Astrocyte (in vitro differentiated cells and primary cell): ENCODE measurements around the gene LRMDA. TPM values are rescaled to one million over a fixed set of nuclear protein-coding genes. Genes with fewer than 3 reads are reported as not detected.
A peak's percentile ranks its signal among the peaks of the same experiment; 100 is the strongest.

ENCODE experiments used
- DNase-seq: peaks from one replicate; pipeline ENCODE4 v3.0.0-alpha.2; 2010; ENCODE audit warnings: low read depth
- FAIRE-seq: peaks from 2 replicates; lab custom pipeline; 2011; peaks lifted over from hg19 to GRCh38; lab: Jason Lieb, UNC
- H2AFZ ChIP-seq: 2 replicates; pipeline ENCODE4 v1.6.0; 2012; ENCODE audit warnings: low read depth, low read length, inconsistent platforms
- H3K27ac ChIP-seq: 2 replicates; pipeline ENCODE4 v1.5.1; 2011; ENCODE audit warnings: low read depth, low read length, inconsistent platforms
- H3K27me3 ChIP-seq: 2 replicates; pipeline ENCODE4 v1.6.0; 2011; ENCODE audit warnings: low read length, inconsistent platforms; ENCODE audit not compliant: insufficient read depth
- H3K36me3 ChIP-seq: 2 replicates; pipeline ENCODE4 v1.5.1; 2011; ENCODE audit warnings: low read length, inconsistent platforms; ENCODE audit not compliant: insufficient read depth
- H3K4me1 ChIP-seq: 2 replicates; pipeline ENCODE4 v1.5.1; 2011; ENCODE audit warnings: low read length, inconsistent platforms; ENCODE audit not compliant: insufficient read depth
- H3K4me2 ChIP-seq: 2 replicates; pipeline ENCODE4 v1.6.0; 2012; ENCODE audit warnings: low read length, inconsistent platforms
- H3K4me3 ChIP-seq: 2 replicates; pipeline ENCODE4 v1.5.1; 2011; ENCODE audit warnings: low read depth, mild to moderate bottlenecking, low read length, inconsistent platforms; ENCODE audit not compliant: insufficient read depth
- H3K79me2 ChIP-seq: 2 replicates; pipeline ENCODE4 v1.6.0; 2012; ENCODE audit warnings: mild to moderate bottlenecking, low read length, inconsistent platforms; ENCODE audit not compliant: insufficient read depth
- H3K9ac ChIP-seq: 2 replicates; pipeline ENCODE4 v1.6.0; 2012; ENCODE audit warnings: mild to moderate bottlenecking, low read length, inconsistent platforms
- H3K9me3 ChIP-seq: 2 replicates; pipeline ENCODE4 v1.5.1; 2012; ENCODE audit warnings: low read depth, mild to moderate bottlenecking, low read length, inconsistent platforms; ENCODE audit not compliant: insufficient read depth
- H4K20me1 ChIP-seq: 2 replicates; pipeline ENCODE4 v1.6.0; 2012; ENCODE audit warnings: low read length, inconsistent platforms; ENCODE audit not compliant: insufficient read depth
- H3K27ac Mint-ChIP-seq: one replicate; pipeline ENCODE4 v1.8.0; 2021; ENCODE audit warnings: mild to moderate bottlenecking, mixed read lengths; ENCODE audit not compliant: unreplicated experiment
- H3K27me3 Mint-ChIP-seq: one replicate; pipeline ENCODE4 v1.8.0; 2021; ENCODE audit warnings: low read depth, mixed read lengths; ENCODE audit not compliant: unreplicated experiment
- H3K36me3 Mint-ChIP-seq: one replicate; pipeline ENCODE4 v1.8.0; 2021; ENCODE audit warnings: low read depth, mixed read lengths; ENCODE audit not compliant: unreplicated experiment
- H3K4me1 Mint-ChIP-seq: one replicate; pipeline ENCODE4 v1.8.0; 2021; ENCODE audit warnings: low read depth, mixed read lengths; ENCODE audit not compliant: unreplicated experiment
- H3K4me3 Mint-ChIP-seq: one replicate; pipeline ENCODE4 v1.8.0; 2021; ENCODE audit warnings: mild to moderate bottlenecking, moderate library complexity, mixed read lengths; ENCODE audit not compliant: unreplicated experiment
- H3K9me3 Mint-ChIP-seq: one replicate; pipeline ENCODE4 v1.8.0; 2021; ENCODE audit warnings: mild to moderate bottlenecking, mixed read lengths; ENCODE audit not compliant: unreplicated experiment
- EZH2 ChIP-seq: IDR thresholded peaks from 2 replicates; pipeline ENCODE4 v1.6.1; 2012; ENCODE audit warnings: mild to moderate bottlenecking, low read length, inconsistent platforms; ENCODE audit not compliant: insufficient read depth
- total RNA-seq: library from RNA; stranded (reverse); gene quantifications from 2 replicates; pipeline ENCODE4 v1.2.1, GENCODE V29; 2021
- TF ChIP-seq, protein P1 (sequence below): IDR thresholded peaks from 2 replicates; pipeline ENCODE4 v1.5.1; 2011; ENCODE audit warnings: low read depth, mild to moderate bottlenecking, inconsistent platforms, low read length, moderate library complexity; ENCODE audit not compliant: insufficient read depth

LRMDA gene
- total RNA-seq, 1 donor from 2014 or later: 2.7 TPM

DNA sequence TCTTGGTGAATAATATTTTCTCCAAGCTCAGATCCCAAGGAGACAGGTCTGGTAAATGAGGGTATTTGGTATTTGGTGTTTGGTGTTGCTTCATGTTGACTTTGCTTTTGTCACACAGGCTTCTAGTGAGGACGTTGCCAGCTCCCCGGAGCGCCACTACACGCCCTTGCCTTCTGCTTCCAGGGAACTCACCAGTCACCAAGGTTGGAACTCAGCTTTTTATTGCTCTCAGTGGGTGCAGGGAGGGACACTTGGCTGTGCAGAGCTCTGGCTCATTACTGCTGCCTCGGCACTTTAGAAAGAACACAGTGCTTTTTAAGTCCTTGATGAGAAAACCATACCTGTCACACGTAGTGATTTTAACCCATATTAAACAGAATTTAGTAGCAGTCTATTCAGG, 892.9 kb downstream of the LRMDA start:
- Histone ChIP-seq H3K9me3 (no peaks in the 10 kb centered on the region), H3K4me1 (no peaks in the 10 kb centered on the region), H3K4me2 (no peak overlapping the region), H2AFZ (peak overlapping the region; percentile 28), H3K36me3 (no peaks in the 10 kb centered on the region), H3K9ac (no peak overlapping the region), H3K4me3 (no peak overlapping the region), H3K27ac (no peak overlapping the region), H4K20me1 (no peaks in the 10 kb centered on the region), H3K79me2 (no peaks in the 10 kb centered on the region), H3K27me3 (no peaks in the 10 kb centered on the region)
- Mint-ChIP-seq H3K4me3 (no peak overlapping the region), H3K27me3 (no peaks in the 10 kb centered on the region), H3K36me3 (no peaks in the 10 kb centered on the region), H3K4me1 (peaks cover 3% of the 10 kb centered on the region), H3K9me3 (no peaks in the 10 kb centered on the region), H3K27ac (no peak overlapping the region)
- no peak for FAIRE-seq
- TF ChIP-seq EZH2: no peak
- TF ChIP-seq, protein P1, sequence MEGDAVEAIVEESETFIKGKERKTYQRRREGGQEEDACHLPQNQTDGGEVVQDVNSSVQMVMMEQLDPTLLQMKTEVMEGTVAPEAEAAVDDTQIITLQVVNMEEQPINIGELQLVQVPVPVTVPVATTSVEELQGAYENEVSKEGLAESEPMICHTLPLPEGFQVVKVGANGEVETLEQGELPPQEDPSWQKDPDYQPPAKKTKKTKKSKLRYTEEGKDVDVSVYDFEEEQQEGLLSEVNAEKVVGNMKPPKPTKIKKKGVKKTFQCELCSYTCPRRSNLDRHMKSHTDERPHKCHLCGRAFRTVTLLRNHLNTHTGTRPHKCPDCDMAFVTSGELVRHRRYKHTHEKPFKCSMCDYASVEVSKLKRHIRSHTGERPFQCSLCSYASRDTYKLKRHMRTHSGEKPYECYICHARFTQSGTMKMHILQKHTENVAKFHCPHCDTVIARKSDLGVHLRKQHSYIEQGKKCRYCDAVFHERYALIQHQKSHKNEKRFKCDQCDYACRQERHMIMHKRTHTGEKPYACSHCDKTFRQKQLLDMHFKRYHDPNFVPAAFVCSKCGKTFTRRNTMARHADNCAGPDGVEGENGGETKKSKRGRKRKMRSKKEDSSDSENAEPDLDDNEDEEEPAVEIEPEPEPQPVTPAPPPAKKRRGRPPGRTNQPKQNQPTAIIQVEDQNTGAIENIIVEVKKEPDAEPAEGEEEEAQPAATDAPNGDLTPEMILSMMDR: no peak
- no peak for DNase-seq

DNA sequence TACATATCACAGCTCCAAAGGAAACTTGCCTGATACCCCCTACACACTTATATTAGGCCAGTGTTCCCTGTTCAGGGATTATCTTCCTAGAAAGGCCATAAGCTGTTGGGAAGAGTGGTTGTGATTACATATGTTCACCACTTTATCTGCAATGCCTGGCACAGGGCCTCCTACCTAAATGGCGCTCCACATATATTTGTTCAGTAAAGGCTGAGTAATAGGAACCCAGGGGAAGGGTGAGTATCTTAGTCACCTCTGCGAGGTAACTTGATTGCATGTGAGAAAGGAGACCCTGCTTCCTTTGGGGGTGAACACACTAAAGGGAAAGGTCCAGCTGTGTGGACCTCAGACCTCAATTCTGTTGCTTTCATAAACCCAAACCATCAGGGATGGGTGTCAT, 896.0 kb downstream of the LRMDA start:
- Histone ChIP-seq H3K27me3 (no peaks in the 10 kb centered on the region), H3K27ac (no peak overlapping the region), H3K4me1 (peaks cover 9% of the 10 kb centered on the region), H3K4me3 (no peak overlapping the region), H2AFZ (no peak overlapping the region), H3K9ac (no peak overlapping the region), H3K4me2 (no peak overlapping the region), H3K9me3 (no peaks in the 10 kb centered on the region), H3K79me2 (no peaks in the 10 kb centered on the region), H3K36me3 (no peaks in the 10 kb centered on the region), H4K20me1 (no peaks in the 10 kb centered on the region)
- DNase-seq (no peak), FAIRE-seq (no peak)
- H3K9me3 Mint-ChIP-seq: no peaks in the 10 kb centered on the region
- H3K4me3 Mint-ChIP-seq: no peak overlapping the region
- TF ChIP-seq, protein P1: no peak
- no peak for TF ChIP-seq EZH2
- H3K4me1 Mint-ChIP-seq: peaks cover 13% of the 10 kb centered on the region
- no peaks in the 10 kb centered on the region for H3K36me3 Mint-ChIP-seq
- no peaks in the 10 kb centered on the region for H3K27me3 Mint-ChIP-seq
- no peak overlapping the region for H3K27ac Mint-ChIP-seq

DNA sequence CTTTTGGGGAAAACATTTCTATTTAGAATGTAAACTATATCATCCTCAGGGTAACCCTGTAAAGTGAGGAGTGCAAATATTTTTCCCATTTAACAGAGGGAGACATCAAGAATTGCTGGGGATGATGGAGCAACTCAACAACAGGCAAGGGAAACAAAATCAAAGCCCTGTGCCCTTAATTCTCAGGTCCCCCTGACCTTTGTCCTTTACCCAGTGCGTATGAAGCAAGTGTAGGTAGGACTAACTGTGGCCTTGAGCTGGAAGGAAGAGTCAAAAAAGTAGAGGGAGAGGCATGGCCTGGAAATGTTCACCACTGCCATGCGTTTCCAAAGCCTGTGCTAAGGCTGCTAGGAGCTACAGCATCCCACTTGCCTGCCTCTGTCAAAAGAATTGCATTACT, 896.9 kb downstream of the LRMDA start:
- H3K9ac ChIP-seq: no peak overlapping the region
- no peak overlapping the region for H2AFZ ChIP-seq
- no peak overlapping the region for H3K27ac ChIP-seq
- no peak overlapping the region for H3K4me3 Mint-ChIP-seq
- no peaks in the 10 kb centered on the region for H3K36me3 Mint-ChIP-seq
- H3K9me3 ChIP-seq: no peaks in the 10 kb centered on the region
- H3K79me2 ChIP-seq: no peaks in the 10 kb centered on the region
- FAIRE-seq: no peak
- H3K27ac Mint-ChIP-seq: no peak overlapping the region
- no peak overlapping the region for H3K4me2 ChIP-seq
- H3K27me3 Mint-ChIP-seq: no peaks in the 10 kb centered on the region
- H3K4me1 ChIP-seq: peaks cover 9% of the 10 kb centered on the region
- no peaks in the 10 kb centered on the region for H3K27me3 ChIP-seq
- no peak for DNase-seq
- H3K36me3 ChIP-seq: no peaks in the 10 kb centered on the region
- TF ChIP-seq, protein P1: no peak
- no peak for TF ChIP-seq EZH2
- no peak overlapping the region for H3K4me3 ChIP-seq
- H3K9me3 Mint-ChIP-seq: no peaks in the 10 kb centered on the region
- peaks cover 13% of the 10 kb centered on the region for H3K4me1 Mint-ChIP-seq
- H4K20me1 ChIP-seq: no peaks in the 10 kb centered on the region
